CD4-positive, alpha-beta memory T cell (primary cell): ENCODE data around the gene LRRC36. TPM values are rescaled to one million over a fixed set of nuclear protein-coding genes. Genes with fewer than 3 reads are reported as not detected.
A peak's percentile ranks its signal among the peaks of the same experiment; 100 is the strongest.

Experiments used
- CTCF ChIA-PET: fragments of 350-600 bp; sonication (Branson Sonifier 250); formaldehyde crosslinking; loops from one replicate; lab custom pipeline; 2021; ENCODE audit warnings: inconsistent platforms; ENCODE audit not compliant: partially characterized antibody; lab: Charles Lee
- POLR2A ChIA-PET: fragments of 350-600 bp; sonication (Branson Sonifier 250); formaldehyde crosslinking; loops from one replicate; lab custom pipeline; 2021; ENCODE audit not compliant: partially characterized antibody; lab: Charles Lee
- DNase-seq, 5 donors: peaks; one replicate each; pipeline versions ENCODE4 v3.0.0 to v3.0.0-alpha.2; 2020 to 2022; ENCODE audit warnings: mixed read lengths in 1 of 5
- H3K27ac ChIP-seq: one replicate; pipeline ENCODE4 v1.7.0; 2013; ENCODE audit warnings: low read depth, low read length
- H3K27me3 ChIP-seq: 2 replicates; pipeline ENCODE4 v1.7.0; 2013; ENCODE audit warnings: mild to moderate bottlenecking, low read length, moderate library complexity; ENCODE audit not compliant: insufficient read depth
- H3K36me3 ChIP-seq: 2 replicates; pipeline ENCODE4 v1.7.0; 2013; ENCODE audit warnings: mild to moderate bottlenecking, low read length, moderate library complexity; ENCODE audit not compliant: insufficient read depth
- H3K4me1 ChIP-seq: 2 replicates; pipeline ENCODE4 v1.7.0; 2013; ENCODE audit warnings: mild to moderate bottlenecking, low read length, moderate library complexity; ENCODE audit not compliant: insufficient read depth
- H3K4me3 ChIP-seq, 2 donors: one replicate each; pipeline ENCODE4 v1.7.0; 2013; ENCODE audit warnings: low read length in 2 of 2, mild to moderate bottlenecking in 1 of 2
- H3K9me3 ChIP-seq, 2 donors: one replicate each; pipeline ENCODE4 v1.7.0; 2013; ENCODE audit warnings: low read length in 2 of 2, control low read depth in 1 of 2; ENCODE audit not compliant: control insufficient read depth in 1 of 2
- H3K27ac Mint-ChIP-seq, 7 donors: one replicate each; pipeline ENCODE4 v1.8.0; 2020 to 2021; ENCODE audit warnings: mixed read lengths in 7 of 7, mild to moderate bottlenecking in 6 of 7, inconsistent platforms in 3 of 7, moderate library complexity in 3 of 7
- H3K27me3 Mint-ChIP-seq, 2 donors: one replicate each; pipeline ENCODE4 v1.8.0; 2020 to 2021; ENCODE audit warnings: mixed read lengths in 2 of 2
- H3K36me3 Mint-ChIP-seq, 2 donors: one replicate each; pipeline ENCODE4 v1.8.0; 2020 to 2021; ENCODE audit warnings: mixed read lengths in 2 of 2, inconsistent platforms in 1 of 2, mild to moderate bottlenecking in 1 of 2
- H3K4me1 Mint-ChIP-seq, 4 donors: one replicate each; pipeline ENCODE4 v1.8.0; 2020 to 2021; ENCODE audit warnings: mixed read lengths in 4 of 4, mild to moderate bottlenecking in 1 of 4
- H3K4me3 Mint-ChIP-seq, 8 donors: one replicate each; pipeline ENCODE4 v1.8.0; 2020 to 2021; ENCODE audit warnings: mixed read lengths in 8 of 8, mild to moderate bottlenecking in 7 of 8, moderate library complexity in 6 of 8, inconsistent platforms in 3 of 8
- H3K9me3 Mint-ChIP-seq, 8 donors: one replicate each; pipeline ENCODE4 v1.8.0; 2020 to 2021; ENCODE audit warnings: mixed read lengths in 8 of 8, mild to moderate bottlenecking in 5 of 8, inconsistent platforms in 3 of 8, moderate library complexity in 1 of 8
- intact Hi-C: fragments of 100-400 bp; cut with micrococcal nuclease; formaldehyde crosslinking; loops from one replicate; pipeline ENCODE4 v1.15.1; 2023
- polyA plus RNA-seq, 2 donors: library from polyadenylated mRNA; unstranded; fragments of 300-500 nt; fragmentation: Illumina TruSeq; gene quantifications; one replicate each; pipeline ENCODE4 v1.2.3, GENCODE V29; 2021
- total RNA-seq, 2 experiments: library from RNA; stranded (reverse); gene quantifications; one replicate each; pipeline ENCODE4 v1.2.3, GENCODE V29; 2021

The LRRC36 gene
- total RNA-seq (not detected), polyA plus RNA-seq (not detected)

DNA sequence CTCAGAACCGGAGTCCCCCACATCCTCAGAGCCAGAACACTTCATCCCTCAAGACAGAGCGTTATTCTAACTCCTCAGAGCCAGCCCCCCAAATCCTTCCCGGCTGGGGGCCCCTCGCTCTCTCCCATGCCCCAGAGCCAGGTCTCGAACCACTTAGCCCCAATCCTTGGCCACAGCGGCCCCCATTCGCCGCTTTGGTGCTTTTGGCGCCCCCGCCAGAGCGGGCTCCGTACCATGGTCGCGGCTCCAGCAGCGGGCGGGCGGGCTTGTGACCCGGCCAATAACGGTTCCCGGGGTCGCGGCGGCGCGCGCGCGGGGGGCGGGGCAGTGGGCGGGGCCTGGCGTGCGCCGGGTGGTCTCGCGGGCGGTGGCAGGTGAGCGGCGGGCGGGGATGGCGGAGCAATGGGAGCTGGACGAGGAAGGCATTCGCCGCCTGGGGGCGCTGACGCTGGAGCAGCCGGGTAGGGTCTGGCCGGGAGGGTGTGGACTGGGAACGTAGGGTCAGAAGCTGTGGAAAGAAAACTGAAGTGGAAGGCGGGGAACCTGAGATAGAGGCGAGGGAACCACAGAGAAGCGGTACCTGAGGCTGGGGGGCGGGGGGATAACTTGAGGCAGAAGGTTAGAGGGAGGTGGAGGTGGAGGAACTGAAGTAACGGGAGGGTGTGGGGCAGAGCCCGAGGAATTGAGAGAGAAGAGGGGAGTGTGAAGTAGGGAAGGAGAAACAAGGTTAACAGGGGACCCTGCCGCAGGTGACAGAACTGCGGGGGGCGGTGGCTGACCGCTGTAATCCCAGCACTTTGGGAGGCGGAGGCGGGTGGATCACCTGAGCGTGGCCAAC is at the start of gene LRRC36, which contains the start of gene KCTD19:
TSS of gene LRRC36 (plus strand) at position 344 of the 838 bp plus-strand sequence. CDS start at position 392, 48 bp downstream.
TSS of gene KCTD19 (minus strand) at position 270 of the 838 bp plus-strand sequence. CDS start at position 236, 34 bp downstream.
- intact Hi-C loops, result no loop called here
- Mint-ChIP-seq H3K27ac (peak within 1 kb of the TSS in 4 of 7 donors; percentile 28 to 70 (median 42)), H3K4me1 (peaks cover 6 to 11% (median 9%) of the 10 kb centered on the region in 4 donors), H3K9me3 (peaks cover 0 to 4% (median 0%) of the 10 kb centered on the region in 8 donors), H3K27me3 (peaks cover 30 to 35% of the 10 kb centered on the region in 2 donors), H3K36me3 (no peaks in the 10 kb centered on the region), H3K4me3 (peak within 1 kb of the TSS; percentile 65 to 86 (median 78))
- H3K4me3 ChIP-seq, result peak within 1 kb of the TSS in 1 of 2 donors; percentile 43
- H3K36me3 ChIP-seq, result no peaks in the 10 kb centered on the region
- peak in 4 of 5 donors; percentile 14 to 31 (median 22) for DNase-seq
- H3K4me1 ChIP-seq, result peaks cover 6% of the 10 kb centered on the region
- CTCF ChIA-PET, result no interaction called here
- POLR2A ChIA-PET, result no interaction called here
- no peak within 1 kb of the TSS for H3K27ac ChIP-seq
- peaks cover 22% of the 10 kb centered on the region for H3K27me3 ChIP-seq
- H3K9me3 ChIP-seq, result no peaks in the 10 kb centered on the region

- H3K36me3 Mint-ChIP-seq, result peaks cover 4 to 16% of the 10 kb centered on the region in 2 donors
- no peak overlapping the region for H3K4me3 ChIP-seq
- POLR2A ChIA-PET, result no interaction called here
- H3K36me3 ChIP-seq, result no peaks in the 10 kb centered on the region
- H3K9me3 ChIP-seq, result no peaks in the 10 kb centered on the region
- no peaks in the 10 kb centered on the region for H3K9me3 Mint-ChIP-seq
- intact Hi-C loops, result loop anchor here (5.0 kb wide), 1 partner anchor 120 kb away; no protein-coding TSS in a partner anchor
- no peak overlapping the region for H3K27ac ChIP-seq
- peaks cover 3 to 26% (median 13%) of the 10 kb centered on the region in 4 donors for H3K4me1 Mint-ChIP-seq
- H3K4me1 ChIP-seq, result peaks cover 20% of the 10 kb centered on the region
- DNase-seq, result no peak
- peak overlapping the region in 7 of 8 donors; percentile 15 to 73 (median 32) for H3K4me3 Mint-ChIP-seq
- H3K27ac Mint-ChIP-seq, result peak overlapping the region in 4 of 7 donors; percentile 27 to 68 (median 60)
- H3K27me3 Mint-ChIP-seq, result no peaks in the 10 kb centered on the region
- no peaks in the 10 kb centered on the region for H3K27me3 ChIP-seq
- CTCF ChIA-PET, result interaction anchor here (1.1 to 1.2 kb wide), 2 partner anchors 10 to 50 kb away, joined by 4 to 5 read pairs; partner anchors contain the start of gene TMEM208
Measured at GRCh38 chr16:67277294-67277998, 49.2 kb upstream of the LRRC36 start.

DNA sequence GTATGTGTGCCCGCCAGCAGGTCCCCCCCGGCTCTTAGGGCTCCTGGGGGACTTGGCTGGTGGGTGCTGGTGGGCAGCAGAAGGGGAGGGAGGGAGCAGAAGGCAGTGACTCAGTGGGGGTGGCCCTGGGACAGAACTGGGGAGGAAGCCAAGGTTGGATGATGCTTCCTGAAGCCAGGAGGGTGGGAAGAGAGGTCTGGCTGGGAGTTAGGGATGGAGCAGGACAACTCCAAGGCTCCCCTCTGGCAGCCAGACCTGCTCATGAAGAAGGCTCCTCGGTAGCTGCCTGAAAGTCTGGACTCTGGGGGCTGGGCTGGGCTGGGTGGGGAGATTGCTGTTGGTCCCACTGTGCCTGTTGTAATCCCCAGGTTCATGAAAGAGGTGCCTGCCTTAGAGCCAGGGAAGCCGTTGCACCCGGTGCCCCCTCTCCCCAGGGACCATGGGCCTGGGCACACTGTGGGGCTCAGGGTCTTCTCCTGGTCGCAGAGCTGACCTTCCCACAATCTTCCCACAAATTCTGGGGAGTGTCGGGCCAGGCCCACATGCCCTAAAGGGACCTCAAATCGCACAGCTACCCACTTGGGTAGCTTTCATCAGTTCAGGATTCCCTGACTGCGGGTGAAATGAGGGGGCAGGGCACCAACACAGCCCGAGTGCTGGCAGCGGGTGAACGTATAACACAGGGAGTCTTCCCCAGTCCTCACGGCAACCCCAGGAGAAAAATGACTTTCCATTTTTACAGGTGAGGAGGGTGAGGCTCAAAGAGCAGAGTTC is 48.4 kb upstream of the LRRC36 start:
- no peaks in the 10 kb centered on the region for H3K27me3 ChIP-seq
- peak overlapping the region; percentile 81 to 89 (median 84) for H3K4me3 Mint-ChIP-seq
- H3K4me3 ChIP-seq, result peak overlapping the region; percentile 52 to 68
- no peak for DNase-seq
- H3K4me1 Mint-ChIP-seq, result peaks cover 3 to 26% (median 13%) of the 10 kb centered on the region in 4 donors
- H3K27ac Mint-ChIP-seq, result peak overlapping the region in 6 of 7 donors; percentile 9 to 92 (median 78)
- H3K9me3 Mint-ChIP-seq, result no peaks in the 10 kb centered on the region
- POLR2A ChIA-PET, result interaction anchor here (0.9 to 1.3 kb wide), 6 partner anchors 12 to 96 kb away, joined by 3 to 4 read pairs (median 4); partner anchors contain the start of genes SLC9A5 and TMEM208
- CTCF ChIA-PET, result interaction anchor here (0.9 to 1.4 kb wide), 7 partner anchors 10 to 260 kb away, joined by 3 to 5 read pairs (median 3); partner anchors contain the start of genes FHOD1 and TMEM208
- H3K4me1 ChIP-seq, result peaks cover 20% of the 10 kb centered on the region
- H3K36me3 Mint-ChIP-seq, result peaks cover 4 to 16% of the 10 kb centered on the region in 2 donors
- H3K36me3 ChIP-seq, result no peaks in the 10 kb centered on the region
- peak overlapping the region; percentile 40 for H3K27ac ChIP-seq
- no peaks in the 10 kb centered on the region for H3K27me3 Mint-ChIP-seq
- no peaks in the 10 kb centered on the region for H3K9me3 ChIP-seq
- intact Hi-C loops, result loop anchor here (2.0 to 5.0 kb wide), 2 partner anchors 51 to 119 kb away; partner anchors contain the start of gene TMEM208

- H3K4me1 Mint-ChIP-seq, result peaks cover 3 to 26% (median 15%) of the 10 kb centered on the region in 4 donors
- Histone ChIP-seq H3K9me3 (no peaks in the 10 kb centered on the region), H3K4me3 (peak overlapping the region; percentile 52 to 68), H3K27ac (peak overlapping the region; percentile 40), H3K4me1 (peaks cover 20% of the 10 kb centered on the region), H3K36me3 (no peaks in the 10 kb centered on the region), H3K27me3 (no peaks in the 10 kb centered on the region)
- H3K4me3 Mint-ChIP-seq, result peak overlapping the region; percentile 81 to 89 (median 84)
- intact Hi-C loops, result loop anchor here (1.0 to 5.0 kb wide), 4 partner anchors 32 to 186 kb away; partner anchors contain the start of genes FHOD1 and TMEM208
- ChIA-PET CTCF (interaction anchor here (0.9 to 1.4 kb wide), 7 partner anchors 11 to 261 kb away, joined by 3 to 5 read pairs (median 3); partner anchors contain the start of genes FHOD1 and TMEM208), POLR2A (interaction anchor here (0.9 to 1.3 kb wide), 6 partner anchors 12 to 96 kb away, joined by 3 to 4 read pairs (median 4); partner anchors contain the start of genes SLC9A5 and TMEM208)
- H3K36me3 Mint-ChIP-seq, result peaks cover 4 to 16% of the 10 kb centered on the region in 2 donors
- peak overlapping the region; percentile 57 to 92 (median 78) for H3K27ac Mint-ChIP-seq
- no peaks in the 10 kb centered on the region for H3K9me3 Mint-ChIP-seq
- DNase-seq, result peak in 3 of 5 donors; percentile 27 to 63 (median 34)
- H3K27me3 Mint-ChIP-seq, result no peaks in the 10 kb centered on the region
Measured at GRCh38 chr16:67278773-67279295, 47.8 kb upstream of the LRRC36 start.

GRCh38 chr16:67279296-67280089 is 47.1 kb upstream of the LRRC36 start, which contains the start of gene PLEKHG4:
TSS of gene PLEKHG4 (plus strand) at chr16:67279532. CDS start at chr16:67280045, 513 bp downstream.
- intact Hi-C loops, result loop anchor here (1.0 to 5.0 kb wide), 4 partner anchors 32 to 186 kb away; partner anchors contain the start of genes FHOD1 and TMEM208
- peak; percentile 74 to 80 (median 78) for DNase-seq
- CTCF ChIA-PET, result interaction anchor here (0.8 to 1.4 kb wide), 3 partner anchors 10 to 78 kb away, joined by 3 read pairs; no protein-coding TSS in a partner anchor
- H3K4me1 Mint-ChIP-seq, result peaks cover 3 to 26% (median 15%) of the 10 kb centered on the region in 4 donors
- H3K9me3 ChIP-seq, result no peaks in the 10 kb centered on the region
- peaks cover 4 to 15% of the 10 kb centered on the region in 2 donors for H3K36me3 Mint-ChIP-seq
- H3K27me3 ChIP-seq, result no peaks in the 10 kb centered on the region
- H3K4me3 ChIP-seq, result peak within 1 kb of the TSS; percentile 52 to 68
- POLR2A ChIA-PET, result interaction anchor here (1.0 to 2.0 kb wide), 5 partner anchors 19 to 97 kb away, joined by 3 to 5 read pairs (median 4); partner anchors contain the start of genes SLC9A5 and TMEM208
- H3K27ac Mint-ChIP-seq, result peak within 1 kb of the TSS; percentile 57 to 92 (median 78)
- no peaks in the 10 kb centered on the region for H3K27me3 Mint-ChIP-seq
- no peaks in the 10 kb centered on the region for H3K36me3 ChIP-seq
- peak within 1 kb of the TSS; percentile 40 for H3K27ac ChIP-seq
- peaks cover 20% of the 10 kb centered on the region for H3K4me1 ChIP-seq
- peak within 1 kb of the TSS; percentile 81 to 89 (median 84) for H3K4me3 Mint-ChIP-seq
- H3K9me3 Mint-ChIP-seq, result no peaks in the 10 kb centered on the region
